Measurements from ENCODE around the gene MED13L.

Gene MED13L

DNA sequence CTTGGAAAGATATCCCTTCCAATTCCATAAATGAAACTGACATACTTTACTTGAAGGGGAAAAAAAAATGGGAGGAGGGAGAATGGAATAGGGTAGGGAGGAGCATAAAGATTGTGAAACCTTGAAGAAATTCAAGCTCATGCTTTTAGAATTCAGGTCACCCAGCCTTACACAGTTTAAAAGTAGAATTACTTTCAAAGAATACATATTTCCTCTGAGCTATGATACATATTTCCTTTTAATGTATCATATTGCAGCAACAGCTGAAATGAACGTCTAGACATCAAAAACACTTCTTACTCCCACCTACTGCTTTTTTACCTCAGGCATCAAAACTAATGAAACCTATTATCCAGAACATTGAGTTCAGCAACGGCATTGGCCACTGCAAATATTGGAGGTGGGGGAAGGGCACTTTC lies 156.0 kb downstream of the MED13L start:
- no peak overlapping the region for H3K4me3 ChIP-seq (ENCODE audit: control insufficient read depth in 1 of 7, extremely low read depth in 1 of 7, insufficient read depth in 4 of 7, low read depth in 2 of 7, low read length in 6 of 7)
- no CpG with 5 or more reads among the region's 2 CpGs for WGBS (ENCODE audit: insufficient coverage)
- no peak overlapping the region for H3K27ac ChIP-seq (ENCODE audit: insufficient read depth in 1 of 2, low read depth in 1 of 2, low read length in 2 of 2, poor library complexity in 1 of 2, severe bottlenecking in 2 of 2)
- H3K4me1 ChIP-seq (ENCODE audit: control extremely low read depth in 1 of 4, control insufficient read depth in 4 of 4, insufficient read depth in 4 of 4, low read length in 3 of 4) = peaks cover 4 to 27% (median 12%) of the 10 kb centered on the region in 4 experiments
- no peaks in the 10 kb centered on the region for H3K27me3 ChIP-seq (replicated peaks in 2 of 5; ENCODE audit: control insufficient read depth in 4 of 5, insufficient read depth in 5 of 5, low read length in 4 of 5)
- no peaks in the 10 kb centered on the region for H3K36me3 ChIP-seq (ENCODE audit: control insufficient read depth in 4 of 4, insufficient read depth in 4 of 4, low read length in 3 of 4)
- ChIA-PET CTCF (interaction anchor here (0.6 to 1.6 kb wide), 5 partner anchors 9 to 115 kb away, joined by 3 to 4 read pairs (median 3); no protein-coding TSS in a partner anchor), POLR2A (interaction anchor here (0.7 kb wide), 1 partner anchor 12 kb away, joined by 3 read pairs; no protein-coding TSS in a partner anchor)
- DNase-seq = no peak
- no peaks in the 10 kb centered on the region for H3K9me3 ChIP-seq (ENCODE audit: control extremely low read depth in 1 of 5, control insufficient read depth in 4 of 5, insufficient read depth in 2 of 5, low read depth in 1 of 5, low read length in 4 of 5)

DNA sequence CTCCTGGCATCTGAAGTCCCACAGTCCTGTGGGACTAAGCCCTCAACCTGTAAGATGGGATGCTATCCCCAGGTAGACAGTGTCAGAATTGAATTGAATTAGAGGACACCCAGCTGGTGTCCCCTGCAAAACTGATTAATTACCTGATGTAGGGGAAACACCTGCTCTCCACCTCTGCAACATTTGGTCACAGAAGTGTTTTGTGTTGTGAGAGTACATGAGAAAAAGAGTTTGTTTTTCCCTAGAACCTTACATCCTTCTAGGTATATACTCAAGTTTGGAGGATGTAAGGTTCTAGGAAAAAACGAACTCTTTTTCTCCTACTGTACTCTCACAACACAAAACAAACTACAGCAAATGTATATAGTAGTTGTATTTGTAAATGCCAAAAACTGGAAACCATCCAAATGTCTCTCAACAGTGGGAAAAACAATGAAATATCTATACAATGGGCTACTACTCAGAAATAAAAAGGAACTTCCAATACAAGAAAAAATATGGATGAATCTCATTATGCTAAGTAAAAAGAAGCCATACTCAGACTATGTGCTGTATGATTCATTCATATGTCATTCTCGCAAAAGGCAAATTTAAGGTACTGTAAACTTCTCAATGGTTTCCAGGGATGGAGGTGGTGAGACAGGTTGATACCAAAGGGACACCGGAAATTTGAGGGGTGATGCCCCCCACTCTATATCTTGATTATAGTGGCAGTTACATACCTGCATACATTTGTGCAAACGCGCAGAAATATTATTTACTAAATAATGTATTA lies 160.7 kb downstream of the MED13L start:
- Histone ChIP-seq H3K27me3 (replicated peaks in 2 of 5; ENCODE audit: control insufficient read depth in 4 of 5, insufficient read depth in 5 of 5, low read length in 4 of 5) (no peaks in the 10 kb centered on the region), H3K36me3 (ENCODE audit: control insufficient read depth in 4 of 4, insufficient read depth in 4 of 4, low read length in 3 of 4) (no peaks in the 10 kb centered on the region), H3K4me3 (ENCODE audit: control insufficient read depth in 1 of 7, extremely low read depth in 1 of 7, insufficient read depth in 4 of 7, low read depth in 2 of 7, low read length in 6 of 7) (no peak overlapping the region), H3K27ac (ENCODE audit: insufficient read depth in 1 of 2, low read depth in 1 of 2, low read length in 2 of 2, poor library complexity in 1 of 2, severe bottlenecking in 2 of 2) (no peak overlapping the region), H3K9me3 (ENCODE audit: control extremely low read depth in 1 of 5, control insufficient read depth in 4 of 5, insufficient read depth in 2 of 5, low read depth in 1 of 5, low read length in 4 of 5) (no peaks in the 10 kb centered on the region), H3K4me1 (ENCODE audit: control extremely low read depth in 1 of 4, control insufficient read depth in 4 of 4, insufficient read depth in 4 of 4, low read length in 3 of 4) (peaks cover 3 to 14% (median 6%) of the 10 kb centered on the region in 4 experiments)
- POLR2A ChIA-PET = no interaction called here
- 100% methylated on average over 1 of the region's 5 CpGs for WGBS (ENCODE audit: insufficient coverage)
- no peak for DNase-seq
- CTCF ChIA-PET = interaction anchor here (1.4 kb wide), 1 partner anchor 13 kb away, joined by 3 read pairs; no protein-coding TSS in a partner anchor

DNA sequence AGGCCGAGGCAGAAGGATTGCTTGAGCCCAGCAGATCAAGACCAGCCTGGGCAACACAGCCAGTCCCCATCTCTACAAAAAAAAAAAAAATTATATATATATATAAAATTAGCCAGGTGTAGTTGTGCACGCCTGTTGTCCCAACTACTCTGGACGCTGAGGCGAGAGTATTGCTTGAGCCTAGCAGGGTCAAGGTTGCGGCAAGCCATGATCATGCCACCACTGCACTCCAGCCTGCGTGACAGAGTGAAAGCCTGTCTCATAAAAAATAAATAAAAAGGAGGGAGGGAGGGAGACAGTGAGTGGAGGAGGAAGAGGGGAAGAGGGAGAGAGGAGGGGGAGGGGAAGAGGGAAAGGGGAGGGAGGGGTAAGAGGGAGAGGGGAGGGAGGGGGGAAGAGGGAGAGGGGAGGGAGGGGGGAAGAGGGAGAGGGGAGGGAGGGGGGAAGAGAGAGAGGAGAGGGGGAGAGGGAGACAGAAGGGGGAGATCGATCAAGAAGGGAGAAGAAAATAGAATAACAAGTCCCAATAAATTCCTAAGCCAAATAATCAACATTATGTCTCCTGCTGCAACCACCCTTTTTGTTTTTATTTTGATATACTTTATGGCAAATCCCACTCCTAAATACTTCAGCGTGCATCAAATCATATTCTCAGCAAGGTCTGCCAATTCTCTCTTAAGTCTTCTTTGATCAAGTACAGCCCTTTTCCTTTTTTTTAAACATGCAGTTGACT lies 163.9 kb downstream of the MED13L start:
- H3K4me3 ChIP-seq (ENCODE audit: control insufficient read depth in 1 of 7, extremely low read depth in 1 of 7, insufficient read depth in 4 of 7, low read depth in 2 of 7, low read length in 6 of 7) = no peak overlapping the region
- H3K4me1 ChIP-seq (ENCODE audit: control extremely low read depth in 1 of 4, control insufficient read depth in 4 of 4, insufficient read depth in 4 of 4, low read length in 3 of 4) = peaks cover 0 to 9% (median 0%) of the 10 kb centered on the region in 4 experiments
- no peak for DNase-seq
- no peaks in the 10 kb centered on the region for H3K9me3 ChIP-seq (ENCODE audit: control extremely low read depth in 1 of 5, control insufficient read depth in 4 of 5, insufficient read depth in 2 of 5, low read depth in 1 of 5, low read length in 4 of 5)
- ChIA-PET CTCF (no interaction called here), POLR2A (no interaction called here)
- no peak overlapping the region for H3K27ac ChIP-seq (ENCODE audit: insufficient read depth in 1 of 2, low read depth in 1 of 2, low read length in 2 of 2, poor library complexity in 1 of 2, severe bottlenecking in 2 of 2)
- peaks cover 3 to 11% (median 5%) of the 10 kb centered on the region in 4 experiments for H3K36me3 ChIP-seq (ENCODE audit: control insufficient read depth in 4 of 4, insufficient read depth in 4 of 4, low read length in 3 of 4)
- WGBS (ENCODE audit: insufficient coverage) = 97% methylated on average over 4 of the region's 8 CpGs
- H3K27me3 ChIP-seq (replicated peaks in 2 of 5; ENCODE audit: control insufficient read depth in 4 of 5, insufficient read depth in 5 of 5, low read length in 4 of 5) = no peaks in the 10 kb centered on the region

DNA sequence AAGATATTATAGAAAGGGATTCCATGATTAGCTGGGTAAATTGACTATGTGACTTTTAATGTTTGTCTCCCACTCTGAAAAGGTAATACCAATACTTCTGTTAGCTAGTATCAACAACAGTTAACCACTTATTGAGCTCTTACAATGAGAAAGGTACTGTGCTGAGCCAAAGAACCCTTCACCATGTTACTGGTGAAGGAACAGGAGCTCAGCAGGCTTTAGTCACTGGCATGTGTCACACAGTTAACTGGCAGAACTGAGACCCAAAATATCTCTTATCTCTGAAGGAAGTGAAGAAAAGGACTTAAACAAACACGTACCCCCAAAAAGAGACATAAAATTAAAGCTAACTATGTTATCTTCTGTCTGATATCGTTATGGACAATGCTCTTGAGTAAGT lies 170.6 kb downstream of the MED13L start:
- no peak for DNase-seq
- Histone ChIP-seq H3K9me3 (ENCODE audit: control extremely low read depth in 1 of 5, control insufficient read depth in 4 of 5, insufficient read depth in 2 of 5, low read depth in 1 of 5, low read length in 4 of 5) (no peaks in the 10 kb centered on the region), H3K27me3 (replicated peaks in 2 of 5; ENCODE audit: control insufficient read depth in 4 of 5, insufficient read depth in 5 of 5, low read length in 4 of 5) (no peaks in the 10 kb centered on the region), H3K36me3 (ENCODE audit: control insufficient read depth in 4 of 4, insufficient read depth in 4 of 4, low read length in 3 of 4) (peaks cover 6 to 24% (median 18%) of the 10 kb centered on the region in 4 experiments), H3K27ac (ENCODE audit: insufficient read depth in 1 of 2, low read depth in 1 of 2, low read length in 2 of 2, poor library complexity in 1 of 2, severe bottlenecking in 2 of 2) (no peak overlapping the region), H3K4me1 (ENCODE audit: control extremely low read depth in 1 of 4, control insufficient read depth in 4 of 4, insufficient read depth in 4 of 4, low read length in 3 of 4) (peaks cover 0 to 2% (median 0%) of the 10 kb centered on the region in 4 experiments), H3K4me3 (ENCODE audit: control insufficient read depth in 1 of 7, extremely low read depth in 1 of 7, insufficient read depth in 4 of 7, low read depth in 2 of 7, low read length in 6 of 7) (no peak overlapping the region)
- POLR2A ChIA-PET = no interaction called here
- 80% methylated on average over 1 of the region's 2 CpGs for WGBS (ENCODE audit: insufficient coverage)
- CTCF ChIA-PET = interaction anchor here (0.7 to 2.3 kb wide), 5 partner anchors 12 to 125 kb away, joined by 3 to 10 read pairs (median 3); no protein-coding TSS in a partner anchor

DNA sequence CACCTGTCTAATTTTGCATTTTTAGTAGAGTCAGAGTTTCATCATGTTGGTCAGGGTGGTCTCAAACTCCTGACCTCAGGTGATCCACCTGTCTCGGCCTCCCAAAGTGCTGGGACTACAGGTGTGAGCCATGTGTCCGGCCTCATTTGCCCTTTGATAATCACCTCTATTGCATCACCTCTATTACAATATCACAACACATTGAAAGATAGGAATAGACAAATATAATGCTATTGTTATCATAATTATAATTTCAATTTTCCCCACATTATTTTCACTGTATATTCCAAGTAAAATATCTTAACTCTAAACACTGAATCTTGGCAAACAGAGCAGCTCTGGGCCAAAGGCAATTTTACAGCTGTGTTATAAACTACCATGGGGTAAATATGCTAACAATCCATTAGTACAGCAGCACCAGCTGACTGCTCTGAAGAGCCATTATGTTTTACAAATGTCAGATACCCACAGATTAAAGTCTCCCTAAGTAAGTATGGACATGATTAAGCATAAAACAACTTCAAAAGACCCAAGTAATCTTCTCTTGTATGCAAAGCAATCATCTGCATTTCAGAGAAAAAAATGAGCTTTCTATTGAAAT lies 173.2 kb downstream of the MED13L start:
- H3K27ac ChIP-seq (ENCODE audit: insufficient read depth in 1 of 2, low read depth in 1 of 2, low read length in 2 of 2, poor library complexity in 1 of 2, severe bottlenecking in 2 of 2) = no peak overlapping the region
- DNase-seq = no peak
- H3K27me3 ChIP-seq (replicated peaks in 2 of 5; ENCODE audit: control insufficient read depth in 4 of 5, insufficient read depth in 5 of 5, low read length in 4 of 5) = no peaks in the 10 kb centered on the region
- ChIA-PET POLR2A (no interaction called here), CTCF (interaction anchor here (0.8 to 1.3 kb wide), 2 partner anchors 15 to 17 kb away, joined by 3 to 4 read pairs; no protein-coding TSS in a partner anchor)
- H3K36me3 ChIP-seq (ENCODE audit: control insufficient read depth in 4 of 4, insufficient read depth in 4 of 4, low read length in 3 of 4) = peaks cover 3 to 17% (median 13%) of the 10 kb centered on the region in 4 experiments
- WGBS (ENCODE audit: insufficient coverage) = no CpG with 5 or more reads among the region's 2 CpGs
- no peaks in the 10 kb centered on the region for H3K4me1 ChIP-seq (ENCODE audit: control extremely low read depth in 1 of 4, control insufficient read depth in 4 of 4, insufficient read depth in 4 of 4, low read length in 3 of 4)
- no peaks in the 10 kb centered on the region for H3K9me3 ChIP-seq (ENCODE audit: control extremely low read depth in 1 of 5, control insufficient read depth in 4 of 5, insufficient read depth in 2 of 5, low read depth in 1 of 5, low read length in 4 of 5)
- no peak overlapping the region for H3K4me3 ChIP-seq (ENCODE audit: control insufficient read depth in 1 of 7, extremely low read depth in 1 of 7, insufficient read depth in 4 of 7, low read depth in 2 of 7, low read length in 6 of 7)

DNA sequence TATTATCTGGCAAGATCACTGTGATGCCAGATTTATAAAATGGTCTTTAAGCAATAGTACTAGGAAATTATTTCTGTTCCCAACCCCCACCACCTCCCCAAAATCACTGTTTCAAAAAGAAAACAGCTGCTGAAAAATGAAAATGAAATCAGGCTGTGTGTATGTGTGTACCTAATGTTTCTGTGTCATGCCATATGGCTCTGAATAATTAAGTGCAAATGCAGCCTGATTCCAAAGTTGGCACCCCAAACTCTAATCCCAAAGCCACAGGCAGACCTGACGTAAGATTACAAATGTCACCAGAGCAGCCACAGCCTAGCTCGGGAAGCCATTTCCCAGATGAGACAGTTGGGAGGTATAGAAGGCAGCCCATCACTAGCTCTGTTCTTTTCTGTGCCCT lies 175.5 kb downstream of the MED13L start:
- WGBS (ENCODE audit: insufficient coverage) = 100% methylated on average over 1 of the region's 2 CpGs
- H3K4me1 ChIP-seq (ENCODE audit: control extremely low read depth in 1 of 4, control insufficient read depth in 4 of 4, insufficient read depth in 4 of 4, low read length in 3 of 4) = no peaks in the 10 kb centered on the region
- no peak for DNase-seq
- no peaks in the 10 kb centered on the region for H3K9me3 ChIP-seq (ENCODE audit: control extremely low read depth in 1 of 5, control insufficient read depth in 4 of 5, insufficient read depth in 2 of 5, low read depth in 1 of 5, low read length in 4 of 5)
- ChIA-PET CTCF (interaction anchor here (1.3 kb wide), 1 partner anchor 10 kb away, joined by 5 read pairs; no protein-coding TSS in a partner anchor), POLR2A (no interaction called here)
- H3K27ac ChIP-seq (ENCODE audit: insufficient read depth in 1 of 2, low read depth in 1 of 2, low read length in 2 of 2, poor library complexity in 1 of 2, severe bottlenecking in 2 of 2) = no peak overlapping the region
- H3K4me3 ChIP-seq (ENCODE audit: control insufficient read depth in 1 of 7, extremely low read depth in 1 of 7, insufficient read depth in 4 of 7, low read depth in 2 of 7, low read length in 6 of 7) = no peak overlapping the region
- H3K27me3 ChIP-seq (replicated peaks in 2 of 5; ENCODE audit: control insufficient read depth in 4 of 5, insufficient read depth in 5 of 5, low read length in 4 of 5) = no peaks in the 10 kb centered on the region
- H3K36me3 ChIP-seq (ENCODE audit: control insufficient read depth in 4 of 4, insufficient read depth in 4 of 4, low read length in 3 of 4) = peaks cover 3 to 13% (median 11%) of the 10 kb centered on the region in 4 experiments

All from common myeloid progenitor, CD34-positive (primary cell).